K562 (cell line): ENCODE results near the gene ACSL6. TPM values are rescaled to one million over a fixed set of nuclear protein-coding genes. Genes with fewer than 3 reads are reported as not detected.
A peak's percentile ranks its signal among the peaks of the same experiment; 100 is the strongest.

Experiments used
- BHLHE40 ChIP-seq: IDR thresholded peaks from 2 replicates; pipeline ENCODE4 v1.6.1; 2011; ENCODE audit warnings: low read length, improper control_type of control experiment
- CCNT2 ChIP-seq: IDR thresholded peaks from 2 replicates; pipeline ENCODE4 v1.6.1; 2011; ENCODE audit warnings: borderline replicate concordance, low read depth, mild to moderate bottlenecking, moderate library complexity, mixed read lengths, low read length; ENCODE audit not compliant: insufficient read length; ENCODE audit errors: extremely low read depth
- CREM ChIP-seq: IDR thresholded peaks from 2 replicates; pipeline ENCODE4 v1.6.1; 2014; ENCODE audit warnings: antibody characterized with exemption, low read depth
- DACH1 ChIP-seq: fragments of 450-650 bp; IDR thresholded peaks from 2 replicates; pipeline ENCODE4 v1.6.1; 2018; ENCODE audit not compliant: partially characterized antibody
- DPF2 ChIP-seq: fragments of 450-650 bp; IDR thresholded peaks from 2 replicates; pipeline ENCODE4 v1.6.1; 2016
- GATAD2B ChIP-seq: fragments of 450-650 bp; IDR thresholded peaks from 2 replicates; pipeline ENCODE4 v1.6.1; 2017; ENCODE audit warnings: mild to moderate bottlenecking, borderline replicate concordance
- JUND ChIP-seq, 2 experiments: IDR thresholded peaks; 2 replicates in 1 of 2; 3 replicates in 1 of 2; pipeline ENCODE4 v1.6.1; 2011; ENCODE audit warnings: borderline replicate concordance in 2 of 2, low read depth in 2 of 2, low read length in 2 of 2, improper control_type of control experiment in 1 of 2, missing biosample characterization in 1 of 2, missing genetic modification characterization in 1 of 2, missing genetic modification reagents in 1 of 2
- KHSRP ChIP-seq: fragments of 450-650 bp; IDR thresholded peaks from 2 replicates; pipeline ENCODE4 v1.6.1; 2017
- MAZ ChIP-seq, 2 experiments: fragments of 450-650 bp in 1 of 2; sonication (generic) in 1 of 2; formaldehyde crosslinking; IDR thresholded peaks in 1 of 2; conservative IDR thresholded peaks in 1 of 2; 2 replicates each; pipeline versions ENCODE4 v1.4.0 to v1.5.0; 2020; ENCODE audit warnings: mild to moderate bottlenecking in 1 of 2, missing genetic modification reagents in 1 of 2
- MLX ChIP-seq, 2 experiments: fragments of 450-650 bp in 1 of 2; sonication (generic) in 1 of 2; formaldehyde crosslinking; conservative IDR thresholded peaks; 2 replicates each; pipeline versions ENCODE4 v1.4.0 to v1.8.1; 2020 to 2022; ENCODE audit warnings: mild to moderate bottlenecking in 1 of 2, missing genetic modification reagents in 1 of 2
- MYC ChIP-seq, 2 experiments: fragments of 250-450 bp in 1 of 2; sonication (Bioruptor Pico) in 1 of 2; IDR thresholded peaks; 2 replicates each; pipeline versions ENCODE4 v1.5.1 to v1.6.1; 2012 to 2021; ENCODE audit warnings: low read depth in 2 of 2, borderline replicate concordance in 1 of 2, improper control_type of control experiment in 1 of 2, low read length in 1 of 2, mild to moderate bottlenecking in 1 of 2, moderate library complexity in 1 of 2
- MYNN ChIP-seq, 2 experiments: sonication (generic); formaldehyde crosslinking in 1 of 2; IDR thresholded peaks; 2 replicates each; pipeline versions ENCODE4 v1.5.0 to v1.6.1; 2016 to 2020; ENCODE audit warnings: antibody characterized with exemption in 1 of 2, missing genetic modification reagents in 1 of 2
- NCOR1 ChIP-seq: fragments of 450-650 bp; IDR thresholded peaks from 2 replicates; pipeline ENCODE4 v1.6.1; 2016; ENCODE audit warnings: mild to moderate bottlenecking, moderate library complexity
- PCBP2 ChIP-seq: fragments of 200-400 bp; formaldehyde crosslinking; IDR thresholded peaks from 2 replicates; pipeline ENCODE4 v1.6.1; 2018; ENCODE audit warnings: low read length, low read depth, mild to moderate bottlenecking, moderate library complexity; ENCODE audit not compliant: poor library complexity, severe bottlenecking
- SIN3A ChIP-seq, 2 experiments: fragments of 150-350 bp in 1 of 2; IDR thresholded peaks; 2 replicates each; pipeline ENCODE4 v1.6.1; 2011 to 2016; ENCODE audit warnings: borderline replicate concordance in 2 of 2, low read depth in 2 of 2, low read length in 2 of 2, mild to moderate bottlenecking in 2 of 2, moderate library complexity in 2 of 2; ENCODE audit not compliant: control insufficient read depth in 1 of 2
- SPI1 ChIP-seq: IDR thresholded peaks from 2 replicates; pipeline ENCODE4 v1.6.1; 2011; ENCODE audit warnings: low read depth, low read length, control low read depth, borderline replicate concordance
- TCFL5 ChIP-seq: fragments of 250-450 bp; sonication (Bioruptor Pico); conservative IDR thresholded peaks from 2 replicates; pipeline ENCODE4 v1.6.1; 2021; ENCODE audit warnings: mild to moderate bottlenecking, moderate library complexity, matching md5 sums
- TFAM ChIP-seq: fragments of 250-450 bp; sonication (Bioruptor Pico); conservative IDR thresholded peaks from 2 replicates; pipeline ENCODE4 v1.5.0; 2021; ENCODE audit warnings: mild to moderate bottlenecking, moderate library complexity
- TRIM28 ChIP-seq: fragments of 450-650 bp; IDR thresholded peaks from 2 replicates; pipeline ENCODE4 v1.6.1; 2017
- ZC3H11A ChIP-seq: IDR thresholded peaks from 2 replicates; pipeline ENCODE4 v1.6.1; 2012; ENCODE audit warnings: low read depth, low read length, improper control_type of control experiment
- ZEB2 ChIP-seq: fragments of 450-650 bp; IDR thresholded peaks from 2 replicates; pipeline ENCODE4 v1.6.1; 2016
- ZFX ChIP-seq: sonication (generic); formaldehyde crosslinking; IDR thresholded peaks from 2 replicates; pipeline ENCODE4 v1.8.0; 2022; ENCODE audit warnings: mild to moderate bottlenecking, missing genetic modification reagents, moderate library complexity
- polyA plus RNA-seq, 8 experiments: library from polyadenylated mRNA; depleted of rRNA in 4 of 8; stranded (reverse) in 5 of 8; unstranded in 3 of 8; fragments of >200 nt; fragmentation: Nextera tagmentation in 2 of 8; fragmentation: Illumina TruSeq in 1 of 8; extraction: Ambion mirVana in 2 of 8; extraction: Trizol in 1 of 8; gene quantifications; 2 replicates each; pipeline versions ENCODE4 v1.2.1 to v1.2.3, GENCODE V29; 2011 to 2014; ENCODE audit warnings: inconsistent platforms in 1 of 8, missing spikeins in 1 of 8
- total RNA-seq, 7 experiments: library from RNA; depleted of rRNA in 6 of 7; stranded (reverse); fragments of >200 nt in 6 of 7; fragmentation: Illumina TruSeq in 2 of 7; extraction: Trizol in 2 of 7; gene quantifications; 2 replicates each; pipeline versions ENCODE4 v1.2.1 to v1.2.3, GENCODE V29; 2011 to 2021; ENCODE audit warnings: low replicate concordance in 1 of 7
- TF ChIP-seq, protein P1 (sequence below): fragments of 250-450 bp; sonication (Bioruptor Pico); IDR thresholded peaks from 2 replicates; pipeline ENCODE4 v1.5.0; 2021

Gene ACSL6
- total and polyA plus RNA-seq, 9 of the 15 experiments (the other 6 are each of a cell fraction or from before 2014, with no cell fraction given): 0.50 to 1.5 (median 0.69) TPM

DNA sequence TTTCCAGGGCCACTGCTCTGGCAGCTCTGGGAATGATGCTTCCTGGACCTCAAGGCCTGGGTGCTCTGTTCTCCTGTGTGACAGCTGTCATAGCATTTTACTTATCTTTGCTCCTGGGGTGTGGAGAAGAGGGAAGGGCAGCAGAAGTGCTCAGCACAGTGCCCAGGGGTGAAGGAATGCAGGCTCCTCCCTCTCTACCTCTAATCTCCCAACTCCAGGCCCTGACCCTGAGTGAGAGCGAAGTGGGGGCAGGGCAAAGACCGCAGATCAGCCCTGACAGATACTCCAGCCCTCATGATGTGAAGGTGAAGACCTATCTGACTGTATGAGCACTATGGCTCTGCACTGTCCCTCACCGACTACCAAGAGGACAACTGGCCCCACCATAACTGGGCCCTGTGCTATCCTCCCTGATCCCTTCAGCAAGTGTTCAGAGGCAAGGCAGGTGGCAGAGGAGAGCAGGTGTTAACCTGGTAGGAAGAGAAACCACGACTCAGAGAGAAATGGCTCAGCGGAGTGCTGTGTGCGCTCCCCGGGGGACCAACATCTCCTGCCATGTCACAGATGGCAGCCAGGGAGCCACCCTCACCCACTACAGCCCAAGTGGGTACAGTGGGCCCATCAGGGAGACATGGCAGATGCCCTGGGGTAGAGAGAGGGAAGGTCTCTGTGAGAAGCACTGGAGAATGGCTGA lies 16.8 kb downstream of the ACSL6 start (continued):
- peak; percentile 75 for TF ChIP-seq JUND (IDR thresholded peaks at IDR 0.05; ENCODE audit: borderline replicate concordance, low read depth, low read length)
- peak; percentile 67; the same call in 1 of the 3 replicates for TF ChIP-seq JUND (tag; IDR thresholded peaks at IDR 0.05; ENCODE audit: borderline replicate concordance, low read depth, low read length)
- TF ChIP-seq GATAD2B: peak; percentile 70
- TF ChIP-seq CREM: peak; percentile 77
- TF ChIP-seq DACH1: peak; percentile 13
- no peak for TF ChIP-seq ZFX (CRISPR knock-in tag)
- peak; percentile 54; the same call in 1 of the 2 replicates for TF ChIP-seq SPI1
- TF ChIP-seq, protein P1, sequence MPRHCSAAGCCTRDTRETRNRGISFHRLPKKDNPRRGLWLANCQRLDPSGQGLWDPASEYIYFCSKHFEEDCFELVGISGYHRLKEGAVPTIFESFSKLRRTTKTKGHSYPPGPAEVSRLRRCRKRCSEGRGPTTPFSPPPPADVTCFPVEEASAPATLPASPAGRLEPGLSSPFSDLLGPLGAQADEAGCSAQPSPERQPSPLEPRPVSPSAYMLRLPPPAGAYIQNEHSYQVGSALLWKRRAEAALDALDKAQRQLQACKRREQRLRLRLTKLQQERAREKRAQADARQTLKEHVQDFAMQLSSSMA: no peak
- peak; percentile 96 for TF ChIP-seq NCOR1
- TF ChIP-seq ZC3H11A: 0 out of 2 replicates have a peak, but pooled peaks have one; percentile 44
- TF ChIP-seq SIN3A (IDR thresholded peaks at IDR 0.05; ENCODE audit: borderline replicate concordance in 2 of 2, control insufficient read depth in 1 of 2, low read depth in 2 of 2, low read length in 2 of 2): 0 out of 4 replicates have a peak, but pooled peaks of 1 of the 2 experiments have one; percentile 47
- peak; percentile 96 for TF ChIP-seq DPF2
- peak; percentile 93 for TF ChIP-seq MYNN (IDR thresholded peaks at IDR 0.05)
- TF ChIP-seq MYNN (CRISPR knock-in tag; IDR thresholded peaks at IDR 0.05): no peak
- TF ChIP-seq ZEB2: peak; percentile 91
- TF ChIP-seq PCBP2: no peak
- TF ChIP-seq MLX (CRISPR knock-in tag; conservative IDR thresholded peaks at IDR 0.05): no peak
- peak; percentile 29 to 59; a peak in 1 of 4 replicates for TF ChIP-seq MAZ (CRISPR knock-in tag; conservative IDR thresholded peaks at IDR 0.05 in 1 of 2, IDR thresholded peaks at IDR 0.05 in 1 of 2)
- peak; percentile 69 for TF ChIP-seq MYC (IDR thresholded peaks at IDR 0.05; ENCODE audit: low read depth, low read length)
- no peak for TF ChIP-seq MYC (CRISPR knock-in tag; IDR thresholded peaks at IDR 0.05; ENCODE audit: borderline replicate concordance, low read depth)
- TF ChIP-seq TRIM28: peak; percentile 73; the same call in 1 of the 2 replicates
- TF ChIP-seq KHSRP: 0 out of 2 replicates have a peak, but pooled peaks have one; percentile 47
- no peak for TF ChIP-seq TCFL5
- TF ChIP-seq CCNT2: peak; percentile 93
- TF ChIP-seq TFAM (CRISPR knock-in tag): no peak
- TF ChIP-seq BHLHE40: peak; percentile 68
